GM19395 (cell line): Measurements from ENCODE around the gene SLC14A1.

Experiments
- ATAC-seq: cut with Tn5 transposase; IDR thresholded peaks from one replicate; pipeline ENCODE4 v1.9.1; 2021; ENCODE audit warnings: mild to moderate bottlenecking, moderate library complexity; ENCODE audit not compliant: unreplicated experiment

Gene SLC14A1

GRCh38 chr18:45719106-45719505 is 4.9 kb upstream of the SLC14A1 start:
- ATAC-seq: no peak

- peak; percentile 89 for ATAC-seq
Observed at GRCh38 chr18:45722899-45723298, 1.1 kb upstream of the SLC14A1 start.

GRCh38 chr18:45724601-45725000 is 620 bp downstream of the SLC14A1 start:
- ATAC-seq: no peak

GRCh38 chr18:45725336-45725735 is 1.4 kb downstream of the SLC14A1 start:
- no peak for ATAC-seq

GRCh38 chr18:45726603-45727002 is 2.6 kb downstream of the SLC14A1 start:
- ATAC-seq: no peak

GRCh38 chr18:45727068-45727467 is 3.1 kb downstream of the SLC14A1 start:
- no peak for ATAC-seq

GRCh38 chr18:45728336-45729010 is 4.5 kb downstream of the SLC14A1 start:
- no peak for ATAC-seq

GRCh38 chr18:45730832-45731575 is 7.0 kb downstream of the SLC14A1 start:
- ATAC-seq: no peak

GRCh38 chr18:45731716-45732115 is 7.7 kb downstream of the SLC14A1 start:
- ATAC-seq: no peak

GRCh38 chr18:45733535-45733934 is 9.6 kb downstream of the SLC14A1 start:
- no peak for ATAC-seq

- ATAC-seq: no peak
Observed at GRCh38 chr18:45734505-45734904, 10.5 kb downstream of the SLC14A1 start.

GRCh38 chr18:45734944-45735343 is 11.0 kb downstream of the SLC14A1 start:
- no peak for ATAC-seq

- ATAC-seq: no peak
Observed at GRCh38 chr18:45738660-45739059, 14.7 kb downstream of the SLC14A1 start.

- ATAC-seq: no peak
Observed at GRCh38 chr18:45739268-45739667, 15.3 kb downstream of the SLC14A1 start.

- no peak for ATAC-seq
Observed at GRCh38 chr18:45739848-45740247, 15.9 kb downstream of the SLC14A1 start.

GRCh38 chr18:45741056-45741455 is 17.1 kb downstream of the SLC14A1 start:
- no peak for ATAC-seq

GRCh38 chr18:45745817-45746461 is 22.0 kb downstream of the SLC14A1 start:
- no peak for ATAC-seq

- ATAC-seq: no peak
Observed at GRCh38 chr18:45748501-45748900, 24.5 kb downstream of the SLC14A1 start.

- ATAC-seq: no peak
Observed at GRCh38 chr18:45749918-45750689, 26.1 kb downstream of the SLC14A1 start.

- no peak for ATAC-seq
Observed at GRCh38 chr18:45751766-45752165, 27.8 kb downstream of the SLC14A1 start.

GRCh38 chr18:45752681-45753080 is 28.7 kb downstream of the SLC14A1 start:
- no peak for ATAC-seq
